DOHH2 (cell line): ENCODE results near the gene ARHGAP24.

Experiments used
- H3F3A ChIP-seq: fragments of 200-600 bp; sonication (generic), shearing (Covaris generic); 2 replicates; pipeline ENCODE4 v1.6.0; 2016; ENCODE audit warnings: antibody characterized with exemption, mild to moderate bottlenecking; ENCODE audit not compliant: control insufficient read depth, insufficient read depth
- H3K27ac ChIP-seq: fragments of 200-600 bp; sonication (generic); 2 replicates; pipeline ENCODE4 v1.5.1; 2014; ENCODE audit warnings: low read depth, mild to moderate bottlenecking, low read length, moderate library complexity
- H3K27me3 ChIP-seq: fragments of 200-600 bp; sonication (generic); 2 replicates; pipeline ENCODE4 v1.6.1; 2014; ENCODE audit warnings: mild to moderate bottlenecking, low read length, mixed read lengths; ENCODE audit not compliant: control insufficient read depth
- H3K36me3 ChIP-seq: fragments of 200-600 bp; sonication (generic); 2 replicates; pipeline ENCODE4 v1.6.1; 2014; ENCODE audit warnings: mild to moderate bottlenecking, low read length, moderate library complexity, mixed read lengths; ENCODE audit not compliant: control insufficient read depth
- H3K4me1 ChIP-seq: fragments of 200-600 bp; sonication (generic); 2 replicates; pipeline ENCODE4 v1.6.1; 2014; ENCODE audit warnings: mild to moderate bottlenecking, low read length, mixed read lengths; ENCODE audit not compliant: control insufficient read depth
- H3K4me2 ChIP-seq: fragments of 200-600 bp; sonication (generic); 2 replicates; pipeline ENCODE4 v1.6.0; 2014; ENCODE audit warnings: mild to moderate bottlenecking, low read length, moderate library complexity
- H3K4me3 ChIP-seq: fragments of 200-600 bp; sonication (generic); 2 replicates; pipeline ENCODE4 v1.5.1; 2014; ENCODE audit warnings: mild to moderate bottlenecking, low read length, mixed read lengths
- H3K79me2 ChIP-seq: fragments of 200-600 bp; sonication (generic); 2 replicates; pipeline ENCODE4 v1.6.1; 2014; ENCODE audit warnings: mild to moderate bottlenecking, low read length, mixed read lengths; ENCODE audit not compliant: control insufficient read depth
- H3K9me2 ChIP-seq: fragments of 200-600 bp; sonication (generic); replicated peaks from 2 replicates; pipeline ENCODE4 v1.6.1; 2014; ENCODE audit warnings: mild to moderate bottlenecking, low read length, mixed read lengths; ENCODE audit not compliant: control insufficient read depth
- H3K9me3 ChIP-seq: fragments of 200-600 bp; sonication (generic); 2 replicates; pipeline ENCODE4 v1.6.1; 2014; ENCODE audit warnings: antibody characterized with exemption, low read length, mixed read lengths; ENCODE audit not compliant: control insufficient read depth, insufficient read depth
- H4K20me1 ChIP-seq: fragments of 200-600 bp; sonication (generic); 2 replicates; pipeline ENCODE4 v1.6.0; 2014; ENCODE audit warnings: low read depth, mild to moderate bottlenecking, antibody characterized with exemption, low read length, moderate library complexity; ENCODE audit not compliant: control insufficient read depth, insufficient read depth
- EZH2phosphoT487 ChIP-seq: fragments of 200-600 bp; sonication (generic); IDR thresholded peaks from 2 replicates; pipeline ENCODE4 v1.6.1; 2017; ENCODE audit warnings: borderline replicate concordance, mild to moderate bottlenecking, antibody characterized with exemption, low read length, moderate library complexity, mixed read lengths
- TF ChIP-seq, protein P1 (sequence below): fragments of 200-600 bp; sonication (generic); IDR thresholded peaks from one replicate; pipeline ENCODE4 v1.5.1; 2014; ENCODE audit warnings: antibody characterized with exemption, mild to moderate bottlenecking, low read depth, low read length; ENCODE audit not compliant: poor library complexity, severe bottlenecking

ARHGAP24 gene

DNA sequence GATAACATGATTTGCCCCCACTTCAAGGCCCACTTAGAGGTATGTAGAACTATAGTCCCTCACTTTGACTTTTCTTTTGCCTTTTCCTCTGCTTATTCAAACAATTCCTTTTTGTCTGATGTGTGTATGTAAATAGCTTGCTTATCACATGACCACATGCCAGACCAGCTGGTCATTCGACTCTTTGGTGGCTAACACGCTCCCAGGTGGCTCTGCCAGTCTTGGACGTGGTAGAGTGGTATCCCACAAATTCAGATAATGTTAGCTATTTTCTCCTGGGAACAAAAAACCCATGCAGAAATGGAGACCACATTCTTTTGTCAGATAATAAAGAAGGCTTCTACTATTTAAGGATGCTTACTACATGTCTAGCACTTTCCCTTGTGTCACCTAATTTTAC is 47.9 kb downstream of the ARHGAP24 start:
- Histone ChIP-seq H3F3A (no peaks in the 10 kb centered on the region), H3K27me3 (no peaks in the 10 kb centered on the region), H4K20me1 (no peaks in the 10 kb centered on the region), H3K79me2 (no peaks in the 10 kb centered on the region), H3K4me1 (peaks cover 4% of the 10 kb centered on the region; the same call in 1 of the 2 replicates), H3K36me3 (no peaks in the 10 kb centered on the region), H3K9me2 (no peaks in the 10 kb centered on the region), H3K9me3 (no peaks in the 10 kb centered on the region), H3K27ac (no peak overlapping the region), H3K4me3 (no peak overlapping the region), H3K4me2 (no peak overlapping the region)
- no peak for TF ChIP-seq EZH2phosphoT487
- TF ChIP-seq, protein P1, sequence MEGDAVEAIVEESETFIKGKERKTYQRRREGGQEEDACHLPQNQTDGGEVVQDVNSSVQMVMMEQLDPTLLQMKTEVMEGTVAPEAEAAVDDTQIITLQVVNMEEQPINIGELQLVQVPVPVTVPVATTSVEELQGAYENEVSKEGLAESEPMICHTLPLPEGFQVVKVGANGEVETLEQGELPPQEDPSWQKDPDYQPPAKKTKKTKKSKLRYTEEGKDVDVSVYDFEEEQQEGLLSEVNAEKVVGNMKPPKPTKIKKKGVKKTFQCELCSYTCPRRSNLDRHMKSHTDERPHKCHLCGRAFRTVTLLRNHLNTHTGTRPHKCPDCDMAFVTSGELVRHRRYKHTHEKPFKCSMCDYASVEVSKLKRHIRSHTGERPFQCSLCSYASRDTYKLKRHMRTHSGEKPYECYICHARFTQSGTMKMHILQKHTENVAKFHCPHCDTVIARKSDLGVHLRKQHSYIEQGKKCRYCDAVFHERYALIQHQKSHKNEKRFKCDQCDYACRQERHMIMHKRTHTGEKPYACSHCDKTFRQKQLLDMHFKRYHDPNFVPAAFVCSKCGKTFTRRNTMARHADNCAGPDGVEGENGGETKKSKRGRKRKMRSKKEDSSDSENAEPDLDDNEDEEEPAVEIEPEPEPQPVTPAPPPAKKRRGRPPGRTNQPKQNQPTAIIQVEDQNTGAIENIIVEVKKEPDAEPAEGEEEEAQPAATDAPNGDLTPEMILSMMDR: no peak

DNA sequence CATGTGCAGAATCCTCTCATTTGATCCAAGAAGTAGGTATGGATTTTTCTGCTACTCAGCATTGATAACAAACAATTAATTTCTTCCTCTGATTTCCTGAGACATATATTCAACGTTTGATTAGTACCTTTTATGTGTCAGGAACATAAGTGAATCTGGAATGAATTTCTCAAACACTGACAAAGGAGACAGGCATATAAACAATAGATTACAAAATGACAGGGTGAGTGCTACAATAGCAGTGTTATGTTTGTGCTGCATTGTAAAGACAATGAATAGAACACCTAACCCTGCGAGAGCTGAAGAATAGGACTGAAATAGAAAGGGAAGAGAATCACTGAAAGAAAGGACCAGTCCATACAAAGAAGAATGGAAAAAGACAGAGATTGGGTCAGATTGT is 52.9 kb downstream of the ARHGAP24 start:
- Histone ChIP-seq H3K9me2 (no peaks in the 10 kb centered on the region), H3K27ac (no peak overlapping the region), H3F3A (no peaks in the 10 kb centered on the region), H3K9me3 (no peaks in the 10 kb centered on the region), H3K36me3 (no peaks in the 10 kb centered on the region), H3K27me3 (no peaks in the 10 kb centered on the region), H3K4me2 (no peak overlapping the region), H3K4me3 (no peak overlapping the region), H3K4me1 (peaks cover 9% of the 10 kb centered on the region), H3K79me2 (no peaks in the 10 kb centered on the region), H4K20me1 (no peaks in the 10 kb centered on the region)
- no peak for TF ChIP-seq EZH2phosphoT487
- TF ChIP-seq, protein P1: no peak

DNA sequence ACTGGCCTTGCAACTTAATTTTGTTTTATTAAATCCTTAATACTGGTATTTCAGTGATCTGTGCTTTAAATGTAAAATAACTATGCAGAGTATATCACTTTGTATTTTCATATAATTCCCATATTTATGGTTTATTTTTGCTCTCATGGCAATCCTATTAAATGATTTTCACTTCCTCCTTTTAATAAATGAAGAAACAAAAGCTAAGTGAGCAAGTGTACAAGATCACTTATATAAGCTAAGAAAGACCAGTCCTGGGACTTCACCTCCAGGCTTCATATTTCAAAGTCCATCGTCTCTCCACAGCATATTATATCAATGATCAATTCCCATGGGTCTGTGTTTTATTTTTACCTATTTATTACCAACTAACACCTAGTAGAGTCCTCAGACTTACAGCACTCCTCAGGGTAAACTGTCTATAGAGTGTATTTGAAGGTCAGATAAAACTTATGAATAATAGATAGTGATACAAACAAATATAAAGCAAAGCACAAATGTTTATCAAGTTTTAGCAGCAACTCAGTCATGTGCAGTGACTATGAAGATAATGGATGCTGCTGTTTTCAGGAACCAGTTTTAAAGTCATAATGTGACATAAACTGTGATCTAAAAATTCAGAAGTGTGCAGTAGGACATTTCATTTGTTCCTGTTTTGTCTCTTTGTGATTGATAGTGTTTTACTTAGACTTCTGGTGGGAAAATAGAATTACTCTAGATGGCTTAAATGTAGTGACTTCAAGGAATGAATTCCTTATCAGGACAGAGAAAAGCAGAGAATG is 56.8 kb downstream of the ARHGAP24 start:
- Histone ChIP-seq H3K4me3 (no peak overlapping the region), H3K27me3 (no peaks in the 10 kb centered on the region), H3K27ac (no peak overlapping the region), H3K4me1 (peaks cover 9% of the 10 kb centered on the region), H4K20me1 (no peaks in the 10 kb centered on the region), H3K4me2 (no peak overlapping the region), H3K36me3 (no peaks in the 10 kb centered on the region), H3F3A (no peaks in the 10 kb centered on the region), H3K9me3 (no peaks in the 10 kb centered on the region), H3K9me2 (no peaks in the 10 kb centered on the region), H3K79me2 (no peaks in the 10 kb centered on the region)
- TF ChIP-seq, protein P1: no peak
- TF ChIP-seq EZH2phosphoT487: no peak
